Right atrium auricular region (tissue), 2 donors: ENCODE results near the gene DNAAF5. TPM values are rescaled to one million over a fixed set of nuclear protein-coding genes. Genes with fewer than 3 reads are reported as not detected.

Experiments
- DNase-seq: peaks from one replicate; pipeline ENCODE4 v3.0.0-alpha.2; 2019; ENCODE audit warnings: low spot score
- H3K27ac ChIP-seq, 2 donors: fragments of 200-600 bp; sonication (generic); 1 replicate in 1 of 2; 2 replicates in 1 of 2; pipeline ENCODE4 v1.5.1; 2016 to 2019
- H3K27me3 ChIP-seq, 2 donors: fragments of 200-600 bp; sonication (generic); one replicate each; pipeline versions ENCODE4 v1.5.1 to v1.6.0; 2017 to 2019
- H3K36me3 ChIP-seq: fragments of 200-600 bp; sonication (generic); one replicate; pipeline ENCODE4 v1.5.1; 2016
- H3K4me1 ChIP-seq, 2 donors: fragments of 200-600 bp; sonication (generic); one replicate each; pipeline versions ENCODE4 v1.5.1 to v1.6.0; 2017 to 2019
- H3K4me3 ChIP-seq, 2 donors: fragments of 200-600 bp; sonication (generic); 1 replicate in 1 of 2; 2 replicates in 1 of 2; pipeline ENCODE4 v1.5.1; 2017 to 2019; ENCODE audit warnings: mild to moderate bottlenecking in 1 of 2, moderate library complexity in 1 of 2
- H3K9me3 ChIP-seq, 2 donors: fragments of 200-600 bp; sonication (generic); one replicate each; pipeline ENCODE4 v1.5.1; 2019
- total RNA-seq, 2 donors: library from RNA; depleted of rRNA; stranded (reverse); fragments of >200 nt; gene quantifications; one replicate each; pipeline ENCODE4 v1.1.0, GENCODE V29; 2016
- TF ChIP-seq, protein P1 (sequence below), 2 donors: fragments of 200-600 bp; sonication (generic); IDR thresholded peaks; one replicate each; pipeline ENCODE4 v1.5.1; 2019; ENCODE audit warnings: antibody characterized with exemption in 2 of 2

The DNAAF5 gene
- total RNA-seq, 2 donors from 2014 or later = 19.0 to 35.5 TPM

GRCh38 chr7:820341-820740 lies 93.8 kb downstream of the DNAAF5 start:
- H3K36me3 ChIP-seq = no peaks in the 10 kb centered on the region
- no peak overlapping the region for H3K27ac ChIP-seq

DNA sequence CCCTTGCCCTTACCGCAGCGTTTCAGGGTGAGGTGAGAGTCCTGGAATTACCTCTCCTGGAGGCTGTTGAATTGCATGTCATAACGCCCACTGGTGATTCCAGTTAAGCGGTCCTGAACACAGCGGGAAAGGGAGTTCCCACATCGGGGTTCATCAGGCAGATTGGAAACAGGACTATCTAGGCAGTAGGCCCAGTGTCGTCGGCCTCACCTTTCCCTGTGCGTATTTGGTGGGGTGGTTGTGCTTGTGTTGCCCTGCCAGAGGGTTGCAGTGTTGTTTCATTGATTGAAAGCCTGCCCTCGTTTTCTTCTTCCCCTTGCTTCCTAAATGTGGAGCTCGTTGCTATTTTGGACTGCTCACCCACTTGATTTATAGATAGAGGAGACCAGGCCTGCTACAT lies 95.2 kb downstream of the DNAAF5 start:
- Histone ChIP-seq H3K27me3 (no peaks in the 10 kb centered on the region), H3K4me1 (peaks cover 0 to 82% of the 10 kb centered on the region in 2 donors), H3K4me3 (no peak overlapping the region), H3K36me3 (no peaks in the 10 kb centered on the region), H3K27ac (peak overlapping the region; percentile 66 to 80), H3K9me3 (no peaks in the 10 kb centered on the region)
- no peak for DNase-seq
- TF ChIP-seq, protein P1, sequence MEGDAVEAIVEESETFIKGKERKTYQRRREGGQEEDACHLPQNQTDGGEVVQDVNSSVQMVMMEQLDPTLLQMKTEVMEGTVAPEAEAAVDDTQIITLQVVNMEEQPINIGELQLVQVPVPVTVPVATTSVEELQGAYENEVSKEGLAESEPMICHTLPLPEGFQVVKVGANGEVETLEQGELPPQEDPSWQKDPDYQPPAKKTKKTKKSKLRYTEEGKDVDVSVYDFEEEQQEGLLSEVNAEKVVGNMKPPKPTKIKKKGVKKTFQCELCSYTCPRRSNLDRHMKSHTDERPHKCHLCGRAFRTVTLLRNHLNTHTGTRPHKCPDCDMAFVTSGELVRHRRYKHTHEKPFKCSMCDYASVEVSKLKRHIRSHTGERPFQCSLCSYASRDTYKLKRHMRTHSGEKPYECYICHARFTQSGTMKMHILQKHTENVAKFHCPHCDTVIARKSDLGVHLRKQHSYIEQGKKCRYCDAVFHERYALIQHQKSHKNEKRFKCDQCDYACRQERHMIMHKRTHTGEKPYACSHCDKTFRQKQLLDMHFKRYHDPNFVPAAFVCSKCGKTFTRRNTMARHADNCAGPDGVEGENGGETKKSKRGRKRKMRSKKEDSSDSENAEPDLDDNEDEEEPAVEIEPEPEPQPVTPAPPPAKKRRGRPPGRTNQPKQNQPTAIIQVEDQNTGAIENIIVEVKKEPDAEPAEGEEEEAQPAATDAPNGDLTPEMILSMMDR (IDR thresholded peaks at IDR 0.05) = peak in 1 of 2 donors; percentile 53

More at GRCh38 chr7:820341-820740, 93.8 kb downstream of the DNAAF5 start:
- H3K9me3 ChIP-seq = no peaks in the 10 kb centered on the region
- H3K4me3 ChIP-seq = no peak overlapping the region
- TF ChIP-seq, protein P1 (IDR thresholded peaks at IDR 0.05) = no peak
- H3K27me3 ChIP-seq = no peaks in the 10 kb centered on the region
- peaks cover 0 to 78% of the 10 kb centered on the region in 2 donors for H3K4me1 ChIP-seq
- no peak for DNase-seq

DNA sequence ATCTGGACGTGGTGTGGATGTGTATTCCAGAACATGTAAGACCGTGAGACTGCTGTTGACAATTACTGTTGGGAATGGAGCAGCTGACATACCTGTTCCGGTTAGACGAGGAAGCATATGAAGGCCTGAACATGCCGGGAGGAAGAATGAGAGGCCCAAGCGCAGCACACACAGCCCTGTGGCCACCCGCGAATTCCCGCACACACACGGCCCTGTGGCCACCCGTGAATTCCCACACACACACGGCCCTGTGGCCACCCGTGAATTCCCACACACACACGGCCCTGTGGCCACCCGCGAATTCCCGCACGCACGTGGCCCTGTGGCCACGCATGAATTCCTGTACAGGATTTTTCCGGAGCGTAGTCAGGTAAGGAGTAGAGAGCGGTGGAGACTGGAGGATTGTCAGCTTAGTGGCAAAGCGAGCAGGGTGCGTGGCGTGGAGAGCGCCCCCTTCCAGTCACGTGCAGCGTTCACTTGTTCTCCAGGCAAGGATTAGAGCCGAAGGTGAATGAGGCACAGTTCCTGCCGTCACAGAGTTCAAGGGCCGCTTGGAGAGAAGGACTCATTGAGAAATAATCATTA lies 96.3 kb downstream of the DNAAF5 start:
- Histone ChIP-seq H3K27ac (peak overlapping the region; percentile 66 to 80), H3K27me3 (no peaks in the 10 kb centered on the region), H3K4me1 (peaks cover 0 to 85% of the 10 kb centered on the region in 2 donors), H3K4me3 (no peak overlapping the region), H3K36me3 (no peaks in the 10 kb centered on the region), H3K9me3 (no peaks in the 10 kb centered on the region)
- no peak for DNase-seq
- TF ChIP-seq, protein P1 (IDR thresholded peaks at IDR 0.05) = peak in 1 of 2 donors; percentile 13

GRCh38 chr7:823649-824048 lies 97.2 kb downstream of the DNAAF5 start:
- no peak overlapping the region for H3K4me3 ChIP-seq
- TF ChIP-seq, protein P1 (IDR thresholded peaks at IDR 0.05) = no peak
- H3K9me3 ChIP-seq = no peaks in the 10 kb centered on the region
- H3K27me3 ChIP-seq = no peaks in the 10 kb centered on the region
- no peaks in the 10 kb centered on the region for H3K36me3 ChIP-seq
- DNase-seq = no peak
- peaks cover 0 to 79% of the 10 kb centered on the region in 2 donors for H3K4me1 ChIP-seq
- peak overlapping the region; percentile 66 to 80 for H3K27ac ChIP-seq

GRCh38 chr7:824081-824480 lies 97.6 kb downstream of the DNAAF5 start:
- peaks cover 0 to 84% of the 10 kb centered on the region in 2 donors for H3K4me1 ChIP-seq

More at GRCh38 chr7:824081-824480, 97.6 kb downstream of the DNAAF5 start:
- TF ChIP-seq, protein P1 (IDR thresholded peaks at IDR 0.05) = no peak
- Histone ChIP-seq H3K4me3 (no peak overlapping the region), H3K27ac (peak overlapping the region; percentile 66 to 80), H3K36me3 (no peaks in the 10 kb centered on the region), H3K27me3 (no peaks in the 10 kb centered on the region), H3K9me3 (no peaks in the 10 kb centered on the region)
- DNase-seq = no peak
